ENCODE data around the gene HPD.

The HPD gene

GRCh38 chr12:121827351-121828099 is 31.1 kb downstream of the HPD start:
- H3K9ac ChIP-seq (ENCODE audit: low read depth, low read length): no peak overlapping the region
- H3K27ac ChIP-seq (ENCODE audit: low read depth, low read length): no peak overlapping the region
- peaks cover 63% of the 10 kb centered on the region for H3K36me3 ChIP-seq (ENCODE audit: insufficient read depth, low read length)
- H3K27me3 ChIP-seq (ENCODE audit: insufficient read depth, low read length): no peaks in the 10 kb centered on the region
- WGBS: 96% methylated on average over 48 of the region's 48 CpGs
- no peaks in the 10 kb centered on the region for H3K4me1 ChIP-seq (ENCODE audit: insufficient read depth, low read length)
- H3K4me3 ChIP-seq (ENCODE audit: low read length): no peak overlapping the region
- no peaks in the 10 kb centered on the region for H3K9me3 ChIP-seq (ENCODE audit: insufficient read depth, low read depth, low read length)

- no peak overlapping the region for H3K4me3 ChIP-seq (ENCODE audit: low read length)
- 91% methylated on average over 18 of the region's 18 CpGs for WGBS
Observed at GRCh38 chr12:121826318-121827150, 32.1 kb downstream of the HPD start.

GRCh38 chr12:121825041-121825523 is 33.6 kb downstream of the HPD start:
- Histone ChIP-seq H3K36me3 (ENCODE audit: insufficient read depth, low read length) (peaks cover 72% of the 10 kb centered on the region), H3K4me3 (ENCODE audit: low read length) (no peak overlapping the region), H3K9ac (ENCODE audit: low read depth, low read length) (no peak overlapping the region), H3K27ac (ENCODE audit: low read depth, low read length) (no peak overlapping the region), H3K27me3 (ENCODE audit: insufficient read depth, low read length) (no peaks in the 10 kb centered on the region), H3K9me3 (ENCODE audit: insufficient read depth, low read depth, low read length) (no peaks in the 10 kb centered on the region), H3K4me1 (ENCODE audit: insufficient read depth, low read length) (no peaks in the 10 kb centered on the region)
- 96% methylated on average over 18 of the region's 18 CpGs for WGBS

More at GRCh38 chr12:121826318-121827150, 32.1 kb downstream of the HPD start:
- no peaks in the 10 kb centered on the region for H3K27me3 ChIP-seq (ENCODE audit: insufficient read depth, low read length)
- peaks cover 67% of the 10 kb centered on the region for H3K36me3 ChIP-seq (ENCODE audit: insufficient read depth, low read length)
- H3K9ac ChIP-seq (ENCODE audit: low read depth, low read length): no peak overlapping the region
- H3K4me1 ChIP-seq (ENCODE audit: insufficient read depth, low read length): no peaks in the 10 kb centered on the region
- H3K9me3 ChIP-seq (ENCODE audit: insufficient read depth, low read depth, low read length): no peaks in the 10 kb centered on the region
- H3K27ac ChIP-seq (ENCODE audit: low read depth, low read length): no peak overlapping the region

- 89% methylated on average over 12 of the region's 12 CpGs for WGBS
- peaks cover 80% of the 10 kb centered on the region for H3K36me3 ChIP-seq (ENCODE audit: insufficient read depth, low read length)
- H3K4me3 ChIP-seq (ENCODE audit: low read length): no peak overlapping the region
- no peak overlapping the region for H3K9ac ChIP-seq (ENCODE audit: low read depth, low read length)
- H3K27ac ChIP-seq (ENCODE audit: low read depth, low read length): no peak overlapping the region
- H3K9me3 ChIP-seq (ENCODE audit: insufficient read depth, low read depth, low read length): no peaks in the 10 kb centered on the region
- H3K27me3 ChIP-seq (ENCODE audit: insufficient read depth, low read length): no peaks in the 10 kb centered on the region
- H3K4me1 ChIP-seq (ENCODE audit: insufficient read depth, low read length): no peaks in the 10 kb centered on the region
Observed at GRCh38 chr12:121823727-121824115, 34.9 kb downstream of the HPD start.

GRCh38 chr12:121823101-121823726 is 35.4 kb downstream of the HPD start:
- WGBS: 91% methylated on average over 31 of the region's 36 CpGs
- H3K9ac ChIP-seq (ENCODE audit: low read depth, low read length): no peak overlapping the region
- no peak overlapping the region for H3K4me3 ChIP-seq (ENCODE audit: low read length)
- H3K9me3 ChIP-seq (ENCODE audit: insufficient read depth, low read depth, low read length): no peaks in the 10 kb centered on the region
- no peak overlapping the region for H3K27ac ChIP-seq (ENCODE audit: low read depth, low read length)
- H3K36me3 ChIP-seq (ENCODE audit: insufficient read depth, low read length): peaks cover 76% of the 10 kb centered on the region
- no peaks in the 10 kb centered on the region for H3K27me3 ChIP-seq (ENCODE audit: insufficient read depth, low read length)
- no peaks in the 10 kb centered on the region for H3K4me1 ChIP-seq (ENCODE audit: insufficient read depth, low read length)

GRCh38 chr12:121822393-121823100 is 36.1 kb downstream of the HPD start:
- Histone ChIP-seq H3K27me3 (ENCODE audit: insufficient read depth, low read length) (no peaks in the 10 kb centered on the region), H3K4me1 (ENCODE audit: insufficient read depth, low read length) (no peaks in the 10 kb centered on the region), H3K9ac (ENCODE audit: low read depth, low read length) (no peak overlapping the region), H3K36me3 (ENCODE audit: insufficient read depth, low read length) (peaks cover 76% of the 10 kb centered on the region), H3K27ac (ENCODE audit: low read depth, low read length) (no peak overlapping the region), H3K4me3 (ENCODE audit: low read length) (no peak overlapping the region), H3K9me3 (ENCODE audit: insufficient read depth, low read depth, low read length) (no peaks in the 10 kb centered on the region)
- 96% methylated on average over 39 of the region's 39 CpGs for WGBS

- Histone ChIP-seq H3K27me3 (ENCODE audit: insufficient read depth, low read length) (no peaks in the 10 kb centered on the region), H3K4me1 (ENCODE audit: insufficient read depth, low read length) (no peaks in the 10 kb centered on the region), H3K9me3 (ENCODE audit: insufficient read depth, low read depth, low read length) (no peaks in the 10 kb centered on the region), H3K4me3 (ENCODE audit: low read length) (no peak overlapping the region), H3K36me3 (ENCODE audit: insufficient read depth, low read length) (peaks cover 80% of the 10 kb centered on the region), H3K27ac (ENCODE audit: low read depth, low read length) (no peak overlapping the region), H3K9ac (ENCODE audit: low read depth, low read length) (no peak overlapping the region)
- 94% methylated on average over 7 of the region's 7 CpGs for WGBS
Observed at GRCh38 chr12:121820056-121820455, 38.6 kb downstream of the HPD start.

- H3K27me3 ChIP-seq (ENCODE audit: insufficient read depth, low read length): no peaks in the 10 kb centered on the region
- H3K9me3 ChIP-seq (ENCODE audit: insufficient read depth, low read depth, low read length): no peaks in the 10 kb centered on the region
- H3K27ac ChIP-seq (ENCODE audit: low read depth, low read length): no peak overlapping the region
- no peak overlapping the region for H3K9ac ChIP-seq (ENCODE audit: low read depth, low read length)
- no peaks in the 10 kb centered on the region for H3K4me1 ChIP-seq (ENCODE audit: insufficient read depth, low read length)
- peaks cover 80% of the 10 kb centered on the region for H3K36me3 ChIP-seq (ENCODE audit: insufficient read depth, low read length)
- H3K4me3 ChIP-seq (ENCODE audit: low read length): no peak overlapping the region
- WGBS: 95% methylated on average over 22 of the region's 22 CpGs
Observed at GRCh38 chr12:121819212-121819949, 39.3 kb downstream of the HPD start.

- Histone ChIP-seq H3K4me3 (ENCODE audit: low read length) (no peak overlapping the region), H3K27ac (ENCODE audit: low read depth, low read length) (no peak overlapping the region), H3K36me3 (ENCODE audit: insufficient read depth, low read length) (peaks cover 74% of the 10 kb centered on the region), H3K4me1 (ENCODE audit: insufficient read depth, low read length) (no peaks in the 10 kb centered on the region), H3K27me3 (ENCODE audit: insufficient read depth, low read length) (no peaks in the 10 kb centered on the region), H3K9me3 (ENCODE audit: insufficient read depth, low read depth, low read length) (no peaks in the 10 kb centered on the region), H3K9ac (ENCODE audit: low read depth, low read length) (no peak overlapping the region)
- WGBS: 96% methylated on average over 18 of the region's 18 CpGs
Observed at GRCh38 chr12:121817648-121818043, 41.0 kb downstream of the HPD start.

GRCh38 chr12:121816925-121817647 is 41.6 kb downstream of the HPD start:
- Histone ChIP-seq H3K36me3 (ENCODE audit: insufficient read depth, low read length) (peaks cover 69% of the 10 kb centered on the region), H3K9ac (ENCODE audit: low read depth, low read length) (no peak overlapping the region), H3K4me1 (ENCODE audit: insufficient read depth, low read length) (no peaks in the 10 kb centered on the region), H3K27me3 (ENCODE audit: insufficient read depth, low read length) (no peaks in the 10 kb centered on the region), H3K4me3 (ENCODE audit: low read length) (no peak overlapping the region), H3K9me3 (ENCODE audit: insufficient read depth, low read depth, low read length) (no peaks in the 10 kb centered on the region), H3K27ac (ENCODE audit: low read depth, low read length) (no peak overlapping the region)
- 96% methylated on average over 41 of the region's 47 CpGs for WGBS
